ENCODE measurements around the gene CD200. TPM values are rescaled to one million over a fixed set of nuclear protein-coding genes. Genes with fewer than 3 reads are reported as not detected.
"Not testable (repeated sequence)": the region's sequence is repeated elsewhere in the genome, so short reads cannot be mapped to it uniquely, and the experiment has no call there.

CD200 gene
- polyA plus RNA-seq, 1 donor, result 41.6 TPM

DNA sequence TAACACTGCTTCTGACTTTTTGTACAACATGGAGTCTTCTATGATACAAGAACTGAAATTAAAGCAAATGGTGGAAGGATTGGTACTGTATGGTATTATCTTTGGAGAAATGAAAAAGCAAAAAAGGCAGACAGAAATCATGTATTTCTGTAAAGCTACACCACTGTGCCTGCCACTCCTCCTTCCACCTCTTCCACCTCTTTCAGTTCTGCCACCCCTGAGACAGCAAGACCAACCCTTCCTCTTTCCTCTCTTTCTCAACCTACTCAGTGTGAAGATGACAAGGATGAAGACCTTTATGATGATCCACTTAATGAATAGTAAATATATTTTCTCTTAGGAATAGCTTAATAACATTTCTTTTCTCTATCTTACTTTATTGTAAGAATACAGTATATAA lies 57.0 kb downstream of the CD200 start:
- DNase-seq, result no peak

DNA sequence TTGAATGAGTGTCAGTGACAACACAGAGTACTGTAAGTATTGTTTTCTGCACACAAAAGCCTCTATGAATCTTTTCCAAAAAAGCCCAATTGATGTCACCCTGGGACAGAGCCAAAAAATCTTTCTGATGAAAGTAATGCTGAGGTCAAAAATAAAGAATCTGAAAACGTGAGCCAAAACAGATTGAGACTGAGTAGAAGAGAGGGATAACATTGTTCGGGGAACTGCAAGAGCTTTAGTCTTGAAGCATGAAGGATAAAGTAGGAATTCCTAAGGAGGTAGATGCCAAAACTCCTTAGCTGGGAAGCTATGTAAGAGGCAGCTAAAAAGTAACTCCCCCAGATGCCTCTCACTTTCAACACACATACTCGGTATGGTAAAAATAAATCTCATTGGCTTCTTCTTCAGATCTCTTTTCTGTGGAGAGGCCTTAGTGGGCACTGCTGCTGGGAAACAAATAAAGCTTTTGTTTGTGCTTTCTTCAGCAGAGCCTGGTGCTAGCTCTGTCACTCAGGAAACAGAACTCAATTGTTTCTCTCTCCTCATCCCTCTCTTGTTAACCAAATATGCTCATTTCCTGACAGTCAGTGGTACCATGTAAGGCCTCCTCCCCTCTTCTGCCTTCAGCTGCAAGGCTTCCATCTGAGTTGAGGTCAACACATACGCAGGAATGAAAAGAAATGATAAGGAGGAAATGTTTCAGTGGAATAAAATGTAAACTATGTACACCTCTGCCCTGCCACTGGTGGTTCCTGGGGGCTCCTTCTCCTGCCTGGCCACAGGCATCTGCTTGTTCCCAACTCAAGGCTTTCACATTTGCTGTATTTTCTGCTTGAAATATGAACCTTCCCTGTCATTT lies 58.1 kb downstream of the CD200 start:
- no peak for DNase-seq

DNA sequence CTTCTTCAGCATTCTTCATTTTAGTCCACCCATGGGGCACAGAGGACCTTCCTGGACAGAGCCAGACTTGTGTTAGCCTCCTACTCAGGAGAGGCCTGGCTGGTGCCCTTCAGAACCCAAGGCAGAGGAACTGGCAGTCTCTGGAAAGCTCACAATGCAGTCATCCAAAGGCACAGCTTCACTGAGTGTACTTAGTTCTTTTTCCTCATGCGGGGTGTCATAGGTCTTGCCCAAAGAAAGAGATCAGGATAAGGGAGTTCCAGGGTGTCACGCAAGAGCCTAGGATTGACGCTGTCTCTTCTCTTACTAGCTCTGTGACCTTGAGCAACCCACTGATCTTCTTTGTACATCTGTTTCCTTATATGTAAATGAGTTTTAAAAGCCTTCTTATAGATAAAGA lies 58.7 kb downstream of the CD200 start:
- no peak for DNase-seq

DNA sequence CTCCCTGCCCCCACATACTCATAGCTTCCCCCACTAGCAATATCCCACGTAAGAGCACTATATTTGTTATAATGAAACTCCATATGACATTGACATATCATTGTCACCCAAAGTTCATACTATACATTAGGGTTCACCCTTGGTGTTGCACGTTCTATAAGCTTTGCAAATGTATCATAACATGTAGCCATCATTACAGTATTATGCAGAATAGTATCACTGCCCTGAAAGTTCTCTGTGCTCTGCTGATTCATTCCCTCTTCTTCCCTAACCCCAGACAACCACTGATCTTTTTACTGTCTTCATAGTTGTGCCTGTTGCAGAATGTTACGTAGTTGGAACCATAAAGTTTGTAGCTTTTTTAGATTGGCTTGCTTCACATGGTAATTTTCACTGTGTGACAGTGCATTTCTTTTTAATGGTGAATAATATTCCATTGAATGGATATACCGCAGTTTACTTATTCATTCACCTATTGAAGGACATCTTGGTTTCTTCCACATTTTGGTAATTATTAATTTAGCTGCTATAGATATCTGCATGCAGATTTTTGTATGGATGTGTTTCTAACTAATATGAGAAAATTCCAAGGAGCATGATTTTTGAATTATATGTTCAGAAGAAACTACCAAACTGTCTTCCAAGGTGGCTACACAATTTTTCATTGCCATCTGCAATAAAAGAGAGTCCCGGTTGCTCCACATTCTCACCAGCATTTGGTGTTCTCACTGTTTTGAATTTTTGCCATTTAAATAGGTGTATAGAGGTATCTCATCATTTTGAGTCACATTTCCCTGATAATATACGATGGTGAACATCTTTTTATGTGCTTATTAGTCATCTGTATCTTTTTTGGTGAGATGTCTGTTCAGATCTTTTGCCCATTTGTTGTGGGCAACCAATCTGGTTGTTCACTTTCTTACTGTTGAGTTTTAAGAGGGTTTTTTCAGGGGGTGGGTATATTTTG lies 59.7 kb downstream of the CD200 start:
- no peak for DNase-seq

DNA sequence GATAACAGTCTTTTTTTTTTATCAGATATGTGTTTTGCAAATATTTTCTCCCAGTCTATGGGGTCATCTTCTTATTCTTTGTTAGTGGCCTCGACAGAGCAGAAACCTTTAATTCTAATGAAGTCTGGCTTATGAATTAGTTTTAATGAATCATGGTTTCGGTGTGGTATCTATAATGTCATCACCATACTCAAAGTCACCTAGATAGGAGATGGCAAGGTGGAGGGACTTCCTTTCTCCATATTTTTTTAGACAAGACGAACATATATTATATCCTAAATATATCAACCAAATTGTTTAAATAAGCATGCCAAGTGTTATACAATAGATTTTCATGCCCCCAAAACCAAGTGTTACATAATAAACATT lies 60.4 kb downstream of the CD200 start:
- DNase-seq, result no peak

DNA sequence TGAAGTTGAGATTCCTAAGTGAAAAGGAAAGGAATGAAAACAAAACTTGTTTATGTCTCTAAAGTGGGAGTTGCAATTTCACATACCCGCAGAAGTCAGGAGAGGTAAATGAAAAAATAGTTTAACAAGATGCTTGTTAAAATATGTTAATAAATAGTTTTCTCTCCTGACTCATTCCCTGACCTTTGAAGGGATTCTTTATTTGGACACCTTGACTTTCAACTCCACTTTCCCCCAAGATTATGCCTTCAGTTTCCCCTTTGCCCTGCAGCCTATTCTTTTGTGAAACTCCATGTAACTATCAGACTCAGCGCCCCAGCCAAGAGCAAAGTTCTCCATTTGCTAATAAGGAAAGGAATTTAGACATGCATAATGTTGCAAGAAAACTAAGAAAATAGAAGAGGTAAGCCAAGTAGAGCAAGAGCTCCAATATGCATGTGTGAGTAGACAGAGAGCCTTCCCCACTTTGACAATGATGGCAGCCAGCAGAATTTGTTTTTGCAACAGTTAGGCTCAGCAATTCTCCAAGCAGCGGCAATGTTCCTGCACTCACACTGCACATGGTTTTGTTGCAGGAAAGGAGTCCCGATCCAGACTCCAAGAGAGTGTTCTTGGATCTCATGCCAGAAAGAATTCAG lies 61.2 kb downstream of the CD200 start:
- no peak for DNase-seq

DNA sequence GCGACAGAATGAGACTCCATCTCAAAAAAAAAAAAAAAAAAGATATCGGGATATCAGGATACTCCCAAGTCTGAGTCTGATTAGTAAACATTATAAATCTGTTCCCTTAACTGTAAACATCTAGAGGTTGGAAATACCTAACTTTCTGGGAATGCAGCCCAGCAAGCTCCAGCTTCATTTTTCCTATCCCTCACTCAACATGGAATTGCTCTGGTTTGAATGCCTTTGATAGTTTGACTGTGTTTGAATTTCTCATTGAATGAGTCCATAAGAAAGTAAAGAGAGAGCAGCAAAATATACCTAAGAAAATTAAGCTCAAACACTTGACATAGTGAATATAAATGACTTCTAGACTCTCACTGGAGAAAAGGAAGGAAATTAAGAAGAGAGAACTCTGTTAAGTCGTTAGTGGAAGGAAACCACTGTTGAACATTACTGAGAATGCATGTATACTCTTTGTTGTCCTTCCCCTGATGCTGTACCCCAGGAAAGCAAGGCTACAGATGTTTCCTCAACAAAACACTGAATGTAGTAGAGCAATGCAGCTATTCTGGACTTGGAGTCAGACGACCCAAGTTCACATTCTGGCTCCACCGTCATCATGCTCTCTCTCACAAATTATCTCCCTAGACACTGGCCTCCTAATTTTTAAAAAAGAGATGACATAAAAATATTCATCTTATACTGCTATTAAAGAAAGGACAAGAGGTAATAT lies 62.4 kb downstream of the CD200 start:
- no peak for DNase-seq

DNA sequence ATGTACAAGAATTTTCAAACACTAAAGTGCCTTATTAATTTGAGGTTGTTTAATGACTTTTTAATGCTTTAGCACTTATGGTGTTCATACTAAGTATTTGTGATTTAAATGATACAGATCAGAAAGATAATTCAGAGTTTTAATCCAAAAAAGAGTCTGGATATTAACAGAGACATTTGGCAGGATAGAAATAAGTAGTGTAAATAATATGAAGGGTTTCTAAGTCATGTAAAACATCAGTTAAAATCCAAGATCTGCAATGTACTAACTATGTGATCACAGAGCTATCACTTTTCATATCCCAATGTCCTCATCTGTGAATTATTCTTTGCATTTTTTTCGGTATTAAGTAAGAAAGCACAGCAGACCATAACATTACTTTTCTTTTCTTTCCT lies 62.9 kb downstream of the CD200 start:
- no peak for DNase-seq

DNA sequence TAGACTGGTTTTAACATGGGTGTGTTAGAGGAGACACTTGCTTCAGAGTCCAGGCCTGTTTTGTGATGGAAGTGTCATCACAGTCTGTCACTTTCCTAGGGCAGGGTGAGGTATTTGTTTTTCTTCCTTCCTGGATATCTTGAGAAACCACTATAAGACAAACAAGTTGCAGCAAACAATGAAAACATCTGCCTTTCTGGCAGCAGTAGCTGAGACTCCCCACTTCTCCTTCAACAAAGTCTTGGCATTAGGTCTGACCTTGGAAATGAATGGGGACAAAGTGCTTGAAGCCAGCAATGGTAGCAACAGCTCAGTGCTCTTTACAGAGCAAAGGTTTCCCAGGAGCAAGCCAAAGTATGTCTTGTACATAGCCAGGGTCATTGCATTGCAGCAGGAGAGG lies 64.6 kb downstream of the CD200 start:
- no peak for DNase-seq

DNA sequence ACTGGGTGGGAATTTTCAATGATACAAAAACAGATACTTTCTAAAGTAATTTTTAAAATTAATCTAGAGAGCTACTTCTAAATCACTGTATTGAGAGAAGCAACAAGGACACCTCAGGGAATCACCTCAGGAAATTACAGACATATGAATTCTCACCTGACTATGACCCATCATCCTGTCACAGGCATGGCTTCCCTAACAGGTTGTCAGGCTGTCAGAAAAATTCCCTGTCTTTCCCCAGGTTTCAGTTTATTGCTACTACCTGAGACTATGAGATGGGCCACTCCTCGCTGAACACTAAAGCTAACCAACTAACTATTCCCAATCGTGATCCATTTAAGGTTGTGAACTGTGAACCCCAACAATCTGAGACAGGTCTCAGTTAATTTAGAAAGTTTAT lies 66.1 kb downstream of the CD200 start:
- no peak for DNase-seq

DNA sequence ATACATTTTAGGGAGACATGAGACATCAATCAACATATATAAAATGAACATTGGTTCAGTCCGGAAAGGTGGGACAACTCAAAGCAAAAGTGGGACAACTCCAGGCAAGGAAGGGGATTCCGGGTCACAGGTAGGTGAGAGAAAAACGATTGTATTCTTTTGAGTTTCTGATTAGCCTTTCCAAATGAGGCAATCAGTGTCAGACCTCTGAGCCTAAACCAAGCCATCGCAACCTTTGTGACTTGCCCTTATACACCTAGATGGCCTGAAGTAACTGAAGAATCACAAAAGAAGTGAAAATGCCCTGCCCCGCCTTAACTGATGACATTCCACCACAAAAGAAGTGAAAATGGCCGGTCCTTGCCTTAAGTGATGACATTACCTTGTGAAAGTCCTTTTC lies 66.6 kb downstream of the CD200 start:
- not testable (repeated sequence) for DNase-seq

DNA sequence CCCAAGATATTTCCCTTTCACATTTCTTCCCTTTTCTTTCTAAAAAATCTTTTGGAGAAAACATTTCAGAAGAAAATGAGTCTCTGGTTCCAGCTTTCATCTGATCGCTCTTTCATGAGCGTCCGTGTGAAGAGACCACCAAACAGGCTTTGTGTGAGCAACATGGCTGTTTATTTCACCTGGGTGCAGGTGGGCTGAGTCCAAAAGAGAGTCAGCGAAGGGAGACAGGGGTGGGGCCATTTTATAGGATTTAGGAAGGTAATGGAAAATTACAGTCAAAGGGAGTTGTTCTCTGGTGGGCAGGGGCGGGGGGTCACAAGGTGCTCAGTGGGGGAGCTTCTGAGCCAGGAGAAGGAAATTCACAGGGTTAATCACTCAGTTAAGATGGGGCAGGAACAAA lies 67.4 kb downstream of the CD200 start:
- DNase-seq, result not testable (repeated sequence)

DNA sequence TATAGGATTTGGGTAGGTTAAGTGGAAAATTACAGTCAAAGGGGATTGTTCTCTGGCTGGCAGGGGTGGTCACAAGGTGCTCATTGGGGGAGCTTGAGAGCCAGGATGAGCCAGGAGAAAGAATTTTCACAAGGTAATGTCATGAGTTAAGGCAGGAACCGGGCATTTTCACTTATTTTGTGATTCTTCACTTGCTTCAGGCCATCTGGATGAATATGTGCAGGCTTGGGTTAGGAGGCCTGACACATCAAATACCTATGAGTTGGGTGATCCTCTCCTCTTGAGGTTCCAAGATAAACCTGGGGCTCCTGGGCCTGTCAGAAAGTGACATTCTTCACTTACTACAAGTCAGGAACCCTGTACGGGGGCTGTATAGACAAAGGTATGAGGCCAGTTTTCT lies 68.7 kb downstream of the CD200 start:
- DNase-seq, result no peak

DNA sequence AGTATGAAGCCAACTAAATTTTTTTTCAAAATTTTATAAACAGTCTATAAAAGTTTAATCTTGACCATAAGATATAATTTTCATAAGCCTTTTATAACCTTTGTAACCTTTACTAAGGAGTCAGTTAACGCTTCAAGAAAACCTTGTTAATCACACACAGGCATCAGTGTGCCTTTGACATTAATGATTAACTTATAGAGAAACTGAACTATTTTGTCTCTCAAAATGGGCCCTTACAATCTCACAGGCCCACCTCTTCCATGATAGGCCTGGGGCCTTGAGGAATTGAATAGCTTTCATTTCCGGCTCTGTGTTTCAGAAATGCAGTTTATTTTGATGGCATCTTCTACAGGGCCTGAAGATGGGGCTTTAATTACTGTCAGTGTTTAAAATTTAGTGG lies 70.1 kb downstream of the CD200 start:
- no peak for DNase-seq

DNA sequence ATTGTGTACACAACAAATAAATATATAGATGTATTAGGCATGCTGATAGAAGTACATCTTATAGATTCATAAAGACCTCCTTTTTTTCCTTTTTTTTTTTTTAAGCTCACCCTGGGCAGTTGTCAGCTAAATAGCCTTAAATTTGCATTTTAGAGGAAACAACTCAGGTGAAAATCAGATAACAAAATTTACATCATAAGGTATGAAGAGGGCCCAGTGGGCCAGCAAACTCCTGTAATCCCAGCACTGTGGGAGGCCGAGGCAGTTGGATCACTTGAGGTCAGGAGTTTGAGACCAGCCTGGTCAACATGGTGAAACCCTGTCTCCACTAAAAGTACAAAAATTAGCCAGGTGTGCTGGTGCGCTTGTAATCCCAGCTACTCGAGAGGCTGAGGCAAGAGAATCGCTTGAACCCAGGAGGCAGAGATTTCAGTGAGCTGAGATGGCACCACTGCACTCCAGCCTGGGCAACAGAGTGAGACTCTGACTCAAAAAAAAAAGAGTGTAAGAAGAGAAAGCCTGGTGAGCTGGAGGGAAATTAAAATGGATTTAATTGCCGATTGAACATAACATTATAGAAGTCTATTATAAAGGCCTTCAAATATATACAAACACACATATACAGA lies 72.1 kb downstream of the CD200 start:
- DNase-seq, result not testable (repeated sequence)

DNA sequence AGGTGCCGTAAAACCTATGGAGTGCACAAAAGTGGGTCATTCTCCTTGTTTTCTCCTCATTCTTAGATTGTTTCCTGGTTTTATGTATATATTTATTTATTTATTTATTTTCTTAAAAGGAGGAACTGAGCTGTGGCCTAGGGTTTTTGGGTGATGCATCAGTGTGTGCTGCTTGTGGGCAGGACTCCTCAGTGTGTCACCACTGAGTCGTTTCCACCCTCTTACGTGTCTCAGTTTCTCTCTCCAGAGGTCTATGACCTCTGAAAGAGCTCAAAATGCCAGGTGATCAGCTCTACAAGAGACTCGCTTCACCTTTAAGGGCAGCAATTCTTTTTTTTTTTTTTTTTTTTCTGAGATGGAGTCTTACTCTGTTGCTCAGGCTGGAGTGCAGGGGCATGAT lies 72.9 kb downstream of the CD200 start:
- DNase-seq, result no peak

DNA sequence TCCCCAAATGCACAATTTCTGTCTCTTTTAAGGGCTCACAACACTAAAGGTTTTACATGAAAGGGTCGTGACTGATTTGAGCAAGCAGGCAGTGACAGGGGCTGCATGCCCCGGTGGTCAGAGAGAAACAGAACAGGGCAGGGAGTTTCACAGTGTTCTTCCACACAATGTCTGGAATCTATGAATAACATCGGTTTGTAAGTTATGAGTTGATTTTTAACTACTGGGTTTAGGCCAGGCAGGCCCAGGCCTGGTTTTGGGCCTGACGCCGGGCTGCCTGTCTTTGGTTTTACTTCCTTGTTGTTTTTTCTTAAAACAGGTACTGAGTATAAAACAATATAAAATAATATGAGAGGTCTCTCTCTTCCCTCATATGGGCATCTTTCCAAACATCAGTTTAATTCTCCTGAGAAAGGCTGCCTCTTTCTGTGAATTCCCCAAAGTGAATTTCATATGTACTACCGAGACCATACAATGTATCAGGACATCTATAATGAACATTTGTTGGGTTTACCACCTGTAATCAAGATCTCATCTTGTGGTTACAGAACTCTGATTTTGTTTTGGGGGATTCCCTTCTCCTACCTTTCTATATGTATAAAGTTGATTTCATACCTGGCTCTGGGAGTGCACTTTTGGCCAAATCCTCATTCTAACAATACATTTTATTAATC lies 74.4 kb downstream of the CD200 start:
- DNase-seq, result no peak

DNA sequence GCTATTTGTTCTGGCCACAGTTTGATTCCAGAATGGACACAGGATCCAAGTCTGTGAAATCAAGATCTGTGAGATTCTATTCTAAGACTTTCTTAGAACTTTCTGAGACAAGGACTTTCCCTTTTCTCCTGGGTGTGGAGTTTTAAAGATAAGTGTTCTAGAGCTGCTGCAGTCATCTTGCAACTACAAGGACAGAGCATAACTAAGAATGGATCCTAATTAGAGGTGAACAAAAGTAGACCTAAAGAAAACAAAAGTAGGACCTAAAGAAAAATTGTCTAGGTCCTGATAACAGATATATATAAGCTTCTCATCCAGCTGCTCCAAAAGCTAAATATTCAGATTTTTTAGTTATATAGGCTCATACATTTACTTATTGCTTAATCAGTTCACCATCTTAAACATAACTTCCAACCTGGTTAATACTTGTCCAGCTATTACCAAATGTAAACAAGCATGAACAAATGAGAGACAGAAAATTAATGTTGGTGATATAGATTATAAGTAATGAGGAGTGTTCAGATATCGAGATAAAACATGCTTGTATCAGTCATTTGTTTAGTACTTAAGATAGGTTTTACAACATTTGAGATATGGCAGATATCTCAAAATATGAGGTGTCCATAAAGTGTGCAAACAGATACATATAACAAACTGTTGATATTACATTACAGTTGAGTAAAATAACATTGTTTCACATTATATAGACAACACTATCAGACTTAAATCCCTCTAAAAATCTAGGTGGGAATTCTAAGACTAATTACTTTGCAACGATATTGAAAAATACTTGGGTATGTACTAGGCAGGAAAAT lies 75.1 kb downstream of the CD200 start:
- no peak for DNase-seq

DNA sequence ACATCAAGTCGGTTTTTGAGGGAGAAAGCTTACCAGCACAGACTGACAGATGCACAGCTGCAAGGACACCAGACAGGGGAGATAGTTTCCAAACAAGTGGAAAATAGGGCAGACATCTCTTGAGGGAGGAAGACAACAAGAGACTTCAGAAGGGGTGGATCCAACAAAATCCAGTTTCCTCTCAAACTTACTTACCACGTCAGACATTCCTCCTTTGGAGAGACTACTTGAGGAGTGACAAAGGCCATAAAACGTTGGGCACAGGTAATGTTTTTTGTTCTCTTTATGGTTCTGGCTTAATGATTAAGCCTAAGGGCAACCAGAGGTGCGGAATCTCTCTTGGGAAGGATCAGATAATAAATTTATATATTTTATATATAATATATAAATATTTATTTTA lies 76.1 kb downstream of the CD200 start:
- DNase-seq, result no peak

DNA sequence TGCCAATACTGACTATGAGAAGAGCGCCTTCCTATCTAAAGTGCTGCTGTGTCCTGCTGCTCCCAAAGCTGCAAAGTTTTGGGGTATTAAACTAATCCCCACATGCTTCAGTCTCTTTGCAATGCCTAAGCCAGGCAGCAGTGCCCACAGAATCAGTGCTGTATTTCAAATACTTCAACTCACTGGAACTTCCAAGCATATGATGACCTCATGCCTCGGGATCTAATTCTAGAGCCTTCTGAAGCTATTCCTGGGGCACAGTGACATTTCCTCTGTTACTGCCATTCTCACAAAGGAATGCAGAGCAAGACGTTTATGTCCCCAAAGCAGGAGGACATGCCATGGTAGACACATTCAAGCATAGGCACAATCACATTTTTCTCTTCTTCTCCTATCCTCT lies 78.5 kb downstream of the CD200 start:
- no peak for DNase-seq
